AG09319 (cell line): ENCODE data around the gene FGGY.

Source experiments
- DNase-seq: peaks from one replicate; pipeline ENCODE4 v3.0.0-alpha.2; 2010; ENCODE audit warnings: low read depth; ENCODE audit errors: extremely low read depth
- CTCF ChIP-seq: IDR thresholded peaks from 2 replicates; pipeline ENCODE4 v1.5.1; 2011; ENCODE audit warnings: low read depth, mild to moderate bottlenecking, inconsistent platforms, low read length, moderate library complexity

FGGY gene

GRCh38 chr1:59691261-59691660 is 394.4 kb downstream of the FGGY start:
- TF ChIP-seq CTCF: no peak
- DNase-seq: no peak

GRCh38 chr1:59692591-59692990 is 395.7 kb downstream of the FGGY start:
- peak; percentile 95 for DNase-seq
- no peak for TF ChIP-seq CTCF

- no peak for DNase-seq
- TF ChIP-seq CTCF: no peak
Observed at GRCh38 chr1:59693406-59693805, 396.5 kb downstream of the FGGY start.

- no peak for DNase-seq
- no peak for TF ChIP-seq CTCF
Observed at GRCh38 chr1:59695252-59695651, 398.4 kb downstream of the FGGY start.

- no peak for TF ChIP-seq CTCF
- DNase-seq: no peak
Observed at GRCh38 chr1:59696421-59697115, 399.7 kb downstream of the FGGY start.

- TF ChIP-seq CTCF: no peak
- no peak for DNase-seq
Observed at GRCh38 chr1:59697150-59697800, 400.4 kb downstream of the FGGY start.

GRCh38 chr1:59698386-59698785 is 401.5 kb downstream of the FGGY start:
- no peak for TF ChIP-seq CTCF
- no peak for DNase-seq
